SK-N-MC (cell line): ENCODE data around the gene AKR7A3.

Source experiments
- EZH2 ChIP-seq: fragments of 200-600 bp; sonication (generic); IDR thresholded peaks from one replicate; pipeline ENCODE4 v1.6.1; 2017; ENCODE audit warnings: antibody characterized with exemption
- POLR2AphosphoS5 ChIP-seq: IDR thresholded peaks from 2 replicates; pipeline ENCODE4 v1.6.1; 2012; ENCODE audit warnings: mild to moderate bottlenecking, low read depth, low read length, borderline replicate concordance

DNA sequence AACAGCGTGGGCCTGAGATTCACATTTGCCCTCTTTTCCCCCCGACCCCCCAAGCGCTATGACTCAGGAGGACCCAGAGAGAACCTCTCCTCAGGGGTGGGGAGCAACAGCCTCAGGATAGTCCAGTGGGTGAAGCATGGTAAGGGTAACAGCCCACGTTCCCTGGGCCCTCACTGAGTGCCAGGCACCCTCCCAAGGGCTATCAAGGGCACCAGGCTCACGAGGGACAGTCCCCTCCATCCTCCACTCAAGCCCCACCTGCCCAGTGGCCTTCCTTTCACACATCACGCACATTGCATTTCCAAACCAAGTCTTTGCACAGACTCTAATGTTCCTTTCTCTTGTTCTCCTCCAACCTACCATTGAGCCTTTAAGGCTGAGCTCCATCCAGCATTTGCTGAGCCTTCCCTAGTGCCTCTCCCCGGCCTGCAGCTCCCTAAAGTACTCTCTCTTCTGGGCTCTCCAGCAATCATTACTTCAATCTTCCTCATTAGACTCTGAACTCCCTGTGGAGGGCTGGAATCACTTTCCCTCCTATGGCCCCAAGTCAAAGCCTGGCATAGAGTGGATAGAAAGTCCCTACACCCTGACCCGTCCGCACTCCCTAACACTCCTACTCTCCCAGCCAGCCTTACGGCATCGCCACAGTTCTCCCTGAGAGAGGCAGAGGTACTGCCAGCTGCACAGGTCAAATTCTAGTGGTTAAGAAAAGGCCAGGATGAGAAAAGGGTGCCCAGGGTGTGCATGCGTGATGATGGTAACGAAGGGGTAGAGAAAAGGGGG lies 22.3 kb upstream of the AKR7A3 start:
- TF ChIP-seq EZH2: no peak
- no peak for TF ChIP-seq POLR2AphosphoS5
